Subcutaneous abdominal adipose tissue (tissue), 5 donors: ENCODE data around the gene PDE4A.

Source experiments
- H3K27ac ChIP-seq: one replicate; pipeline ENCODE4 v1.7.0; 2013; ENCODE audit warnings: low read depth, mild to moderate bottlenecking, inconsistent platforms, low read length, moderate library complexity
- H3K27me3 ChIP-seq, 5 donors: one replicate each; pipeline ENCODE4 v1.7.0; 2013; ENCODE audit warnings: low read length in 5 of 5, inconsistent platforms in 1 of 5; ENCODE audit not compliant: control insufficient read depth in 5 of 5, insufficient read depth in 4 of 5
- H3K36me3 ChIP-seq, 5 donors: one replicate each; pipeline ENCODE4 v1.7.0; 2013; ENCODE audit warnings: low read length in 5 of 5; ENCODE audit not compliant: control insufficient read depth in 5 of 5, insufficient read depth in 5 of 5
- H3K4me1 ChIP-seq, 5 donors: one replicate each; pipeline ENCODE4 v1.7.0; 2013; ENCODE audit warnings: low read length in 5 of 5, mild to moderate bottlenecking in 3 of 5, moderate library complexity in 1 of 5; ENCODE audit not compliant: control insufficient read depth in 5 of 5, insufficient read depth in 5 of 5
- H3K4me3 ChIP-seq, 5 donors: one replicate each; pipeline ENCODE4 v1.7.0; 2013; ENCODE audit warnings: low read length in 5 of 5, low read depth in 1 of 5
- H3K9ac ChIP-seq, 5 donors: one replicate each; pipeline ENCODE4 v1.7.0; 2013; ENCODE audit warnings: low read length in 5 of 5, mild to moderate bottlenecking in 4 of 5, moderate library complexity in 3 of 5
- H3K9me3 ChIP-seq, 5 donors: one replicate each; pipeline ENCODE4 v1.7.0; 2013; ENCODE audit warnings: low read length in 5 of 5; ENCODE audit not compliant: control insufficient read depth in 5 of 5
- donor health status: healthy.
- donor health status: healthy.
- donor health status: healthy.
- donor health status: healthy.
- donor health status: healthy.

The PDE4A gene

DNA sequence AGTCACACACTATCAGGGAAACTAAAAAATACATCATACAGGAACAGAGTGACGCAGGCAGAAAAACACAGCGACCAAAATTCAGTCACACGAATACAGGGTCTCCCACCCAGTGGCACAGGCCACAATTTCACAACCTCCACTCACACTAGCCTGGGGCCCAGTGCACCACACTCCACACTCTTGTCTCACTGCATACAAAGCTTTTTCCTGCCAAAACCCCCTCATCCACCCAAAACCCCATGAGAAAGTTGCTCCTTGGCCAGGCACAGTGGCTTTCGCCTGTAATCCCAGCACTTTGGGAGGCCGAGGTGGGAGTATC is 95.7 kb downstream of the PDE4A start:
- Histone ChIP-seq H3K4me3 (no peak overlapping the region), H3K9me3 (no peaks in the 10 kb centered on the region), H3K27me3 (peaks cover 36 to 71% (median 51%) of the 10 kb centered on the region in 5 donors), H3K27ac (no peak overlapping the region), H3K4me1 (peaks cover 0 to 31% (median 20%) of the 10 kb centered on the region in 5 donors), H3K9ac (no peak overlapping the region), H3K36me3 (no peaks in the 10 kb centered on the region)

DNA sequence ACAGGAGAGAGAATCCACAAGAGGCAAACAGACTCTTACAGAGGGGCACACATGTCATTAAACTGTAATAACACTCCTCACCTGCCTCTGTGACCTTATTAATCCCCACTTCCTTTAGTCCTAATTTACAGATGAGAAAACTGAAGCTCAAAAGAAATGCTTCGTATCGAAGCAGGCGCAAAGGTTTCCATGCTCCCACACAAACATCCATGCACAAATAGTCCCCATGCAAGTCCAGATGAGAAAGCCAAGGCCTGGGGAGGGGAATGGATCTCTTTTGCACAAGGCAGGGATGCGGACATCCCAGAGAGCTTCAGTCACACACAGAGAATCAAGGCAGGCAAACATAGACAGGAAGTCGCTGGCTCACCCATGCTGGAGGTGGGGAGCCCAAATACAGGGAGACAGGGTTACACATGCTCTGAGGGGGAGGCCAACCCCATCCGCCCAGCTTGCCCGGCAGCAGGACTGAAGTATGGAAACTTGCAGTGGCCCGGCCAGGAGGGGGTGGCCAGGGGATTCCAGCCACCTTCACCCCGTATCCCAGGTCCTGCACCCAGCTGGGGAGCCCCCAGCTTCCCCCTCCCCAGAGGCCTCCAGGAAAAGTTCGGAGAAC is 96.4 kb downstream of the PDE4A start:
- Histone ChIP-seq H3K4me3 (peak overlapping the region in 2 of 5 donors; percentile 44 to 56), H3K27ac (no peak overlapping the region), H3K4me1 (peaks cover 0 to 31% (median 20%) of the 10 kb centered on the region in 5 donors), H3K9ac (no peak overlapping the region), H3K27me3 (peaks cover 36 to 71% (median 51%) of the 10 kb centered on the region in 5 donors), H3K36me3 (no peaks in the 10 kb centered on the region), H3K9me3 (no peaks in the 10 kb centered on the region)

GRCh38 chr19:10517361-10517759 is 97.0 kb downstream of the PDE4A start, which contains the start of gene S1PR5:
S1PR5 (minus strand) TSS chr19:10517447; CDS start chr19:10515011, 2,436 bp downstream.
- Histone ChIP-seq H3K4me3 (peak within 1 kb of the TSS in 4 of 5 donors; percentile 35 to 56 (median 42)), H3K27ac (no peak within 1 kb of the TSS), H3K36me3 (no peaks in the 10 kb centered on the region), H3K27me3 (peaks cover 36 to 71% (median 51%) of the 10 kb centered on the region in 5 donors), H3K4me1 (peaks cover 0 to 31% (median 20%) of the 10 kb centered on the region in 5 donors), H3K9ac (peak within 1 kb of the TSS in 2 of 5 donors; percentile 30 to 37), H3K9me3 (no peaks in the 10 kb centered on the region)

DNA sequence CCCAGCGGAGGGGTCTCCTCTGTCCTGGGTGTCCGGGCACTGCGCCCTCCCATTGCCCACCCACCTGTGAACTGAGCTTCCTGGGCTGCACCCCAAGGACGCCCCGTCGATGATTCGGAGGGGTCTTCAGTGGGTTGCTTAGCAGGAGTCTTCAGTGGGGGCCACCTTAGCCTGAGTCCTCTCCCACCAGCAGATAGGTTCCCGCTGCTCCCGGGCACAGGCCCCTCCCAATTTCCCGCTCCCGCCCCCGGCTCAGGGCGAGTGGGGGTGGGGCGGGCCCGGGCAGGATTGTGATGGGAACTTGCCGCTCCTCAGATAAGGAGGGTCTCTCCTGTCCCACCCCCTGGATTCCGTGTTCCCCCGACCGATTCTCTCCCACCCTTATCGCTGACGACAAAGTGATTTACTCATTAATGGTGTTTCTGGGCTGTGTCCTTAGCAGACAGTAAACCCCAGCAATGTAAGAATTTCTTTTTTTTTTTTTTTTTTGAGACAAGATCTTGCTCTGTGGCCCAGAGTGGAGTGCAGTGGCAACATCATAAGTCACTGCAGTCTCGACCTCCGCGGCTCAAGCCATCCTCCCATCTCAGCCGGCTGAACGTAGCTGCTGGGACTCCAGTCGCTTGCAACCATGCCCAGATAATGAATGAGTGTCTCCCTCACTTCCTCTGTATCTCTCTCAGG is 97.6 kb downstream of the PDE4A start:
- Histone ChIP-seq H3K9me3 (no peaks in the 10 kb centered on the region), H3K9ac (peak overlapping the region in 2 of 5 donors; percentile 30 to 37), H3K27ac (no peak overlapping the region), H3K27me3 (peaks cover 36 to 70% (median 51%) of the 10 kb centered on the region in 5 donors), H3K4me1 (peaks cover 0 to 31% (median 20%) of the 10 kb centered on the region in 5 donors), H3K4me3 (peak overlapping the region in 4 of 5 donors; percentile 35 to 56 (median 42)), H3K36me3 (no peaks in the 10 kb centered on the region)

DNA sequence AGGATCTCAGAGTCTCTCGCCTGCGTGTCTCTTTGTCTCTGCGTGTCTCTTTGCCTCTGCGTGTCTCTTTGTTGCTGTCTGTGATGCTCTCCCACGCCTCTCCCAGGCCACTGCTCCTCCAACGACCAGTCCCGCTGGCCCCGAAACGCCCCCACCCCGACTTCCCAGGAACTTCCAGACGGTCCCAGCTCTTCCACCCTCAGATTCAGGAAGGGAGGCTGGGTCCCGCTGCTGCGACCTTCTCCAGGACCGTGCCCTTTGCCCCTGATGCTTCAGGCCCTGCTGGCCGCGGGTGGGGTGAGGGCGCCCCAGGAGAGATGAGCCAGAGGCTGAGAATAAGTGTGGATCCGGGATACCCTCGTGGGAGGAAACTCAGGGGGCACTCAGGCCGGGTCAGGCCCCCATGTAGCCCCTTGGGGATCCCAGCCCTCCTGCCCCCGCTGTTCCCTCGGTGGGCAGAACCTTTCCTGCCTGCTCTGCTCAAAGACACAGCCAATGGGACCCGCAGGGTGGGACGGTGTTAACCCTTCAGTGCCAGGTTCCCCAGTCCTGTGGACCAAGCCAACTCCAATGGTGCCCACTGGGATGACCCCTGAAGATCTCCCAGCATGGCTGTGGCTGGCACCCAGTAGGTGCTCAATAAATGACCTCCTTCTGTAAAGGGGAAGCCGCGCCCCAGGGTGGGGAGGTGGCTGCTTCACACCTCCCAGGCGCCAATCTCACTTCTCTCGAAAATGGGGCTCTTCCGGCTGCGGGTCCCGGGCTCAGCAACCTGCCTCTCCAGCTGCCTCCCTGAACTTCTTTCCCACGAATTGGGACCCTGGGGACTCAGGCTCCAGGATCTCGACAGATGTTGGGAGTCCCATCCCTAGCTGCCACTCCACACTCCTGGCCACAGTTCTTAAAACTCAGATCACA is 98.4 kb downstream of the PDE4A start:
- Histone ChIP-seq H3K9me3 (no peaks in the 10 kb centered on the region), H3K36me3 (no peaks in the 10 kb centered on the region), H3K27me3 (peaks cover 30 to 62% (median 44%) of the 10 kb centered on the region in 5 donors), H3K4me3 (peak overlapping the region in 1 of 5 donors; percentile 44), H3K4me1 (peaks cover 0 to 31% (median 20%) of the 10 kb centered on the region in 5 donors), H3K9ac (peak overlapping the region in 1 of 5 donors; percentile 37), H3K27ac (no peak overlapping the region)
